Fibroblast of skin of left biceps (primary cell): ENCODE results near the gene CARS1.
"Not testable (repeated sequence)": the region's sequence is repeated elsewhere in the genome, so short reads cannot be mapped to it uniquely, and the experiment has no call there.

Source experiments
- DNase-seq, 2 experiments: peaks; one replicate each; pipeline ENCODE4 v3.0.0-alpha.2; 2013; ENCODE audit warnings: low read depth in 2 of 2

CARS1 gene

GRCh38 chr11:3090096-3090901 is 33.1 kb upstream of the CARS1 start:
- no peak for DNase-seq

GRCh38 chr11:3089236-3090061 is 32.2 kb upstream of the CARS1 start:
- DNase-seq: no peak

GRCh38 chr11:3088806-3089205 is 31.6 kb upstream of the CARS1 start:
- DNase-seq: no peak

- no peak for DNase-seq
Measured at GRCh38 chr11:3087821-3088800, 30.9 kb upstream of the CARS1 start.

- DNase-seq: no peak
Measured at GRCh38 chr11:3087373-3087772, 30.1 kb upstream of the CARS1 start.

GRCh38 chr11:3086671-3087150 is 29.5 kb upstream of the CARS1 start:
- no peak for DNase-seq

GRCh38 chr11:3086114-3086513 is 28.9 kb upstream of the CARS1 start:
- no peak for DNase-seq

GRCh38 chr11:3085052-3085451 is 27.8 kb upstream of the CARS1 start:
- DNase-seq: no peak

- no peak for DNase-seq
Measured at GRCh38 chr11:3083321-3083720, 26.1 kb upstream of the CARS1 start.

- DNase-seq: no peak
Measured at GRCh38 chr11:3081386-3081751, 24.1 kb upstream of the CARS1 start.

GRCh38 chr11:3080733-3081385 is 23.6 kb upstream of the CARS1 start:
- DNase-seq: no peak

- no peak for DNase-seq
Measured at GRCh38 chr11:3080104-3080503, 22.9 kb upstream of the CARS1 start.

GRCh38 chr11:3077846-3078440 is 20.7 kb upstream of the CARS1 start:
- no peak for DNase-seq

GRCh38 chr11:3077189-3077836 is 20.1 kb upstream of the CARS1 start:
- DNase-seq: no peak

- DNase-seq: no peak
Measured at GRCh38 chr11:3074912-3075589, 17.8 kb upstream of the CARS1 start.

- peak; percentile 52 to 55 for DNase-seq
Measured at GRCh38 chr11:3073029-3073435, 15.8 kb upstream of the CARS1 start.

GRCh38 chr11:3069425-3069824 is 12.2 kb upstream of the CARS1 start:
- no peak for DNase-seq

- not testable (repeated sequence) for DNase-seq
Measured at GRCh38 chr11:3066308-3066707, 9.1 kb upstream of the CARS1 start.

GRCh38 chr11:3064709-3065108 is 7.5 kb upstream of the CARS1 start:
- not testable (repeated sequence) for DNase-seq

GRCh38 chr11:3063876-3064275 is 6.7 kb upstream of the CARS1 start:
- DNase-seq: not testable (repeated sequence)
